WI38 (cell line): ENCODE measurements around the gene PPP1R13B.
"Not testable (repeated sequence)": the region's sequence is repeated elsewhere in the genome, so short reads cannot be mapped to it uniquely, and the experiment has no call there.

Experiments
- H3K4me3 ChIP-seq: 2 replicates; pipeline ENCODE4 v1.5.1; 2011; ENCODE audit warnings: low read depth, mild to moderate bottlenecking, control low read depth, low read length
- TF ChIP-seq, protein P1 (sequence below): IDR thresholded peaks from 2 replicates; pipeline ENCODE4 v1.5.1; 2012; ENCODE audit warnings: low read depth, mild to moderate bottlenecking, control low read depth, low read length

The PPP1R13B gene

GRCh38 chr14:103694572-103695026 is 152.8 kb downstream of the PPP1R13B start:
- H3K4me3 ChIP-seq = no peak overlapping the region
- TF ChIP-seq, protein P1, sequence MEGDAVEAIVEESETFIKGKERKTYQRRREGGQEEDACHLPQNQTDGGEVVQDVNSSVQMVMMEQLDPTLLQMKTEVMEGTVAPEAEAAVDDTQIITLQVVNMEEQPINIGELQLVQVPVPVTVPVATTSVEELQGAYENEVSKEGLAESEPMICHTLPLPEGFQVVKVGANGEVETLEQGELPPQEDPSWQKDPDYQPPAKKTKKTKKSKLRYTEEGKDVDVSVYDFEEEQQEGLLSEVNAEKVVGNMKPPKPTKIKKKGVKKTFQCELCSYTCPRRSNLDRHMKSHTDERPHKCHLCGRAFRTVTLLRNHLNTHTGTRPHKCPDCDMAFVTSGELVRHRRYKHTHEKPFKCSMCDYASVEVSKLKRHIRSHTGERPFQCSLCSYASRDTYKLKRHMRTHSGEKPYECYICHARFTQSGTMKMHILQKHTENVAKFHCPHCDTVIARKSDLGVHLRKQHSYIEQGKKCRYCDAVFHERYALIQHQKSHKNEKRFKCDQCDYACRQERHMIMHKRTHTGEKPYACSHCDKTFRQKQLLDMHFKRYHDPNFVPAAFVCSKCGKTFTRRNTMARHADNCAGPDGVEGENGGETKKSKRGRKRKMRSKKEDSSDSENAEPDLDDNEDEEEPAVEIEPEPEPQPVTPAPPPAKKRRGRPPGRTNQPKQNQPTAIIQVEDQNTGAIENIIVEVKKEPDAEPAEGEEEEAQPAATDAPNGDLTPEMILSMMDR = no peak

DNA sequence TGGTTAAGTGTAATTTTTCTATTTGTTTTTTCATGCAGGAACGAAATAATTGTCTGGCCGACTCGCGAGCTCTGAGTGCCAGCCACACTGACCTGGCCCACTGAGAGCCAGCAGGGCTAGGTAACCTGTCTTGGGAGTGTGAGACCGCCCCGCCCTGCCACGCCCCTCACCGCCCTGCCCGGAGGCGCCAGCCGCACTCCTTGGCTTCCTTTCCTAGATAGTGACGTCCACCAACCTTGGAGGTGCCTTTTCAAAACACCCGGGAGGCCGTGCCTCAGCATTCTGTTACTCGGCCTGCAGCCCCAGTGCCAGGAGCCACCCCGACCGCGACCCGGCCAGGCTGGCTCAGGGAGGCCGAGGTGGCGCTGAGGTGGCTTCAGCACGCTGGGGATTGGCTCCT is 153.9 kb downstream of the PPP1R13B start:
- TF ChIP-seq, protein P1 = no peak
- no peak overlapping the region for H3K4me3 ChIP-seq

DNA sequence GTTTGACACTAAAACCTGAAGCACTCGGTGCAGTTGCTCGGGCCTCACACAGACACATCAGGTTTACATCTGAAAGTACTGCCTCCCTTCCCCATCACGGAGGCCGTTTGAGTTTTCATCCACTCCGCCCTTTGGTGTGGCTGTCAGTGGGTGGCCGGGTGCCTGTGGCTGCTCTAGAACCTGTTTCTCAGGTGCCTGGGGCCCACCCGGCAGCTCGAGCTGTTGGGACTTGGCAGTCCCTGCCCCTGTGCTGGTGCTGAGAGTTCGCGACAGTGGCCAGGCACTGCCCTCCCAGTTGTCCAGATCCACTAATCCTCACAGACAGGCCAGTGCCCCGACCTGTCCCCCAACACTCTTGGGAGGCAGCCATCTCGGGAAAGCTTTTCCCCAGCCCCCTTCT is 154.5 kb downstream of the PPP1R13B start:
- TF ChIP-seq, protein P1 = no peak
- no peak overlapping the region for H3K4me3 ChIP-seq

GRCh38 chr14:103692159-103692558 is 155.2 kb downstream of the PPP1R13B start:
- no peak overlapping the region for H3K4me3 ChIP-seq
- TF ChIP-seq, protein P1 = no peak

DNA sequence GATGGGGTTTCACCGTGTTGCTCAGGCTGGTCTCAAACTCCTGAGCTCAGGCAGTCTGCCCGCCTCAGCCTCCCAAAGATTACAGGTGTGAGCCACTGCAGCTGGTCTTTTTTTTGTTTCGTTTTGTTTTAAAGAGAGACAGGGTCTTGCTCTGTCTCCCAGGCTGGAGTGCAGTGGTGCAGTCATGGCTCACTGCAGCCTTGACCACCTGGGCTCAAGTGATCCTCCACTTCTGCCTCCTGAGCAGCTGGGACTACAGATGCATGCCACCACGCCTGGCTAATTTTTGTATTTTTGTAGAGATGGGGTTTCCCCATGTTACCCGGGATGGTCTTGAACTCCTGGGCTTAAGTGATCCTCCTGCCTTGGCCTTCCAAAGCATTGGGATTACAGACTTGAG is 155.7 kb downstream of the PPP1R13B start:
- H3K4me3 ChIP-seq = not testable (repeated sequence)

- TF ChIP-seq, protein P1 = no peak
- H3K4me3 ChIP-seq = no peak overlapping the region
Measured at GRCh38 chr14:103690332-103690731, 157.0 kb downstream of the PPP1R13B start.

DNA sequence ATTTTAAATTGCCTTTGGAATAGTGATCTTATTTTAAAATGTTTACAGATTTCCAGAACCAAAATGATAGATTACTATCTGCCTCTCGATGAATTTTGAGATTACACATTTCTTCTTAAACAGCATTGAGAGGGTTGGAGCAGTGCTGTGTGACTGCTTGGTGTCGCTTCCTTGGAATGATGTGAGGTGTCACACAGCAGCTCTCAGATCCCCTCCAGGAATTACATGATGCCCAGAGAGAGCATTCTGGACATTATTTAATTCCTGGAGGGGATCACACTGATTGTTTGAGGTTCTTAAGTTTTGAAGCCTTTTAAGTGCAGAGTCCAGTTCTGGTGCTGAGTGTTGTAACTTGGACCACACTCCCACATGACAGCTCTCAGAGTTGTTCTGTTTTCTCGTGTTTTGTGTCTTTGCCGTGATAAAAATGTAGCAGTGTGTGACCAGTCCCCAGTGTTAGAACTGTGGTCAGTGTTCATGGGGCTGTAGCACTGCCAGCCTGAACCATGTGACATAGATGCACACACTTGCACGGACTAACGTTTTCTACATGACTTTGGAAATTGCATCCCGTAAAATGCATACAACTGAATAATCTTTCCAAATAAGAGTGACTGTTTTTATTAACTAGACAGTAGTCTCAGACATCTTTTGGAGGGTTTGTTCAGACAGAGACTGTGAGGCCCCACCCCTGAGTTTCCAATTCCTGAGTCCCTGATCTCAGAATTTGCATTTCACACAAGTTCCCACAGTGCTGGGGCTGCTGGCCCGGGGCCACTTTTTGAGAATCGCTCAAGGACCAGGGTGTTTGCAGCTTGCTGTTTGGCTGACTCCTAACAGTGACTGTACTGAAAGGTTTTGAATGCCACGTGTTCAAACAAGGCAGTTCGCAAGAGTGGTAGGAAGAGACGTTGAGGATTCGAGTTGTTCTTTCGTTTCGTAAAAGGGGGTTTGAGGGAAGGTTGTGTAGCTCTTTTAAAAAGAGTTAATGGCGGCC is 158.2 kb downstream of the PPP1R13B start:
- TF ChIP-seq, protein P1 = no peak
- H3K4me3 ChIP-seq = no peak overlapping the region
